Right lobe of liver (tissue), 4 donors: ENCODE results near the gene RNF8.

ENCODE experiments used
- CTCF ChIP-seq, 4 donors: fragments of 200-600 bp in 3 of 4; fragments of 450-650 bp in 1 of 4; IDR thresholded peaks; one replicate each; pipeline versions ENCODE4 v1.5.1 to v1.8.0; 2016 to 2022; ENCODE audit warnings: antibody characterized with exemption in 4 of 4, mild to moderate bottlenecking in 2 of 4
- POLR2A ChIP-seq: fragments of 450-650 bp; IDR thresholded peaks from one replicate; pipeline ENCODE4 v1.6.1; 2017; ENCODE audit warnings: antibody characterized with exemption, mild to moderate bottlenecking
- donor health status: DM: no; HTN: no; CAD: no.
- donor health status: DM: no; HTN: no; CAD: no.
- donor health status: DM: no; HTN: yes; CAD: no.

DNA sequence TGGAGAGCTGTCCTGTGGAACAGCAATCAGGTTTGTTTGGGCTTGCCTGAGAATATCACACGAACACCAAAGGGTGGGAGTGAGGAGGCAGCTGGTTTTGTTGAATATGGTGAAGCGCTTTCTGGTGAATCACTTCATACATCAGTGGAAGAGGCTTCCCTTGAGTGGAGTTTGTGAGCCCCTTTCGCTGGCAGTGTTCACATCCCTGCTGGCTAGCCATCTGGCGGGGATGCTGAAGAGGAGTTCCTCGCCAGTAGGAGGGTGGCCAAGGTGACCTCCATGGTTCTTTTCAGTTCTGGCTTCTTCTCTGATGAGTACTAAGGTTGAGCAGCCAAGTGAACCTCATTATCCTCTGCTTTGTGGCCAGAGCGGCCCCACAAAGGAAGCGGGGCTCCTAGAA is 37.7 kb upstream of the RNF8 start:
- TF ChIP-seq CTCF (IDR thresholded peaks at IDR 0.05) (no peak), POLR2A (no peak)
